Choroid plexus epithelial cell (primary cell): ENCODE data around the gene CYGB.

ENCODE experiments used
- DNase-seq: peaks from one replicate; pipeline ENCODE4 v3.0.0-alpha.2; 2010; ENCODE audit warnings: low read depth
- H3K4me3 ChIP-seq: 2 replicates; pipeline ENCODE4 v1.5.1; 2011; ENCODE audit warnings: low read depth, mild to moderate bottlenecking, control low read depth, low read length, moderate library complexity
- CTCF ChIP-seq: conservative IDR thresholded peaks from 2 replicates; pipeline ENCODE4 v1.5.1; 2011; ENCODE audit warnings: low read depth, mild to moderate bottlenecking, control low read depth, inconsistent platforms, low read length, moderate library complexity

CYGB gene

GRCh38 chr17:76556765-76557367 is 19.4 kb upstream of the CYGB start:
- DNase-seq = peak; percentile 71
- TF ChIP-seq CTCF = no peak
- peak overlapping the region; percentile 89 for H3K4me3 ChIP-seq

- TF ChIP-seq CTCF = no peak
- no peak overlapping the region for H3K4me3 ChIP-seq
- DNase-seq = no peak
Measured at GRCh38 chr17:76554131-76554530, 16.6 kb upstream of the CYGB start.

- no peak for DNase-seq
- no peak overlapping the region for H3K4me3 ChIP-seq
- TF ChIP-seq CTCF = no peak
Measured at GRCh38 chr17:76553178-76553908, 15.8 kb upstream of the CYGB start.

- DNase-seq = no peak
- TF ChIP-seq CTCF = no peak
- H3K4me3 ChIP-seq = no peak overlapping the region
Measured at GRCh38 chr17:76551685-76552084, 14.2 kb upstream of the CYGB start.

GRCh38 chr17:76550712-76551615 is 13.5 kb upstream of the CYGB start:
- no peak overlapping the region for H3K4me3 ChIP-seq
- no peak for TF ChIP-seq CTCF
- DNase-seq = peak; percentile 81

GRCh38 chr17:76549539-76549938 is 12.0 kb upstream of the CYGB start:
- DNase-seq = no peak
- no peak overlapping the region for H3K4me3 ChIP-seq
- TF ChIP-seq CTCF = no peak
